HG03135 (cell line): ENCODE results near the gene LBHD1.
"Not testable (repeated sequence)": the region's sequence is repeated elsewhere in the genome, so short reads cannot be mapped to it uniquely, and the experiment has no call there.

Source experiments
- ATAC-seq: cut with Tn5 transposase; IDR thresholded peaks from one replicate; pipeline ENCODE4 v1.9.1; 2021; ENCODE audit warnings: mild to moderate bottlenecking, moderate library complexity; ENCODE audit not compliant: unreplicated experiment

LBHD1 gene

DNA sequence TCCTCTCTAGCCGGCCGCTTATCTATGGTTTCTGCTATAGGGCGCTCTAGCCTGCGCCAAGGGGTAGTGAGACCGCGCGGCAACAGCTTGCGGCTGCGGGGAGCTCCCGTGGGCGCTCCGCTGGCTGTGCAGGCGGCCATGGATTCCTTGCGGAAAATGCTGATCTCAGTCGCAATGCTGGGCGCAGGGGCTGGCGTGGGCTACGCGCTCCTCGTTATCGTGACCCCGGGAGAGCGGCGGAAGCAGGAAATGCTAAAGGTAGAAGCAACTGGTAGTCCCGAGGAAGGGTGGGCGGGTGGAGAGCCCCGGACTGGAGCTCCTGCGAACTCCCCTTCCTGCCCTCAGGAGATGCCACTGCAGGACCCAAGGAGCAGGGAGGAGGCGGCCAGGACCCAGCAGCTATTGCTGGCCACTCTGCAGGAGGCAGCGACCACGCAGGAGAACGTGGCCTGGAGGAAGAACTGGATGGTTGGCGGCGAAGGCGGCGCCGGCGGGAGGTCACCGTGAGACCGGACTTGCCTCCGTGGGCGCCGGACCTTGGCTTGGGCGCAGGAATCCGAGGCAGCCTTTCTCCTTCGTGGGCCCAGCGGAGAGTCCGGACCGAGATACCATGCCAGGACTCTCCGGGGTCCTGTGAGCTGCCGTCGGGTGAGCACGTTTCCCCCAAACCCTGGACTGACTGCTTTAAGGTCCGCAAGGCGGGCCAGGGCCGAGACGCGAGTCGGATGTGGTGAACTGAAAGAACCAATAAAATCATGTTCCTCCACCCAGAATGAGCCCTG lies at the start of gene LBHD1, which contains the start of gene UQCC3:
Gene LBHD1 (minus strand): TSS at position 660 of the 782 bp plus-strand sequence. CDS start 2,236 bp downstream, outside the sequence.
Gene UQCC3 (plus strand): TSS at position 66 of the 782 bp plus-strand sequence. CDS start 73 bp downstream, at position 139.
- ATAC-seq: peak; percentile 58

DNA sequence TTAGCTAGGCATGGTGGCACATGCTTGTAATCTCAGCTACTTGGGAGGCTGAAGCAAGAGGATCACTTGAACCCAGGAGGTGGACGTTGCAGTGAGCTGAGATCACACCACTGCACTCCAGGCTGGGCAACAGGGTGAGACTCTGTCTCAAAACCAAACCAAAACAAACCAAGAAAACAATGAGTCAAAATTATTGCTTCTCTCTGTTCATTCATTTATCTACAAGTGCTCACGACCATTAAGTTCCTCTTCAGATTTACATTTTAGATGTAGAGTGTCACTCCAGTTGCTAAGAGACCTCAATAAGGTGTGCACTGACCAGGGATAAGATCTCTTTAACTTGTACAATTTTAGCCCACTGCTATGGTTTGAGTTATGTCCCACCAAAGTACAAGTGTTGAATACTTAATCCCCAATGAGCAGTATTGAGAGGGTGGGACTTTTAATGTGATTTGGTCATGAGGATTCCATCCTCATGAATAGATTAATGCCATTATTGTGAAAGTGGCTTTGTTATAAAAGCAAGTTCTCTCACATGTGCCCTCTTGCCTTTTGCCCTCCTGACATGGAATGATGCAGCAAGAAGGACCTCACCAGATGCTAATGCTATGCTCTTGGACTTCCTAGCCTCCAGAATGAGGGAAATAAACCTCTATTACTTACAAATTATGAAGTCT lies 47.4 kb upstream of the LBHD1 start:
- no peak for ATAC-seq

DNA sequence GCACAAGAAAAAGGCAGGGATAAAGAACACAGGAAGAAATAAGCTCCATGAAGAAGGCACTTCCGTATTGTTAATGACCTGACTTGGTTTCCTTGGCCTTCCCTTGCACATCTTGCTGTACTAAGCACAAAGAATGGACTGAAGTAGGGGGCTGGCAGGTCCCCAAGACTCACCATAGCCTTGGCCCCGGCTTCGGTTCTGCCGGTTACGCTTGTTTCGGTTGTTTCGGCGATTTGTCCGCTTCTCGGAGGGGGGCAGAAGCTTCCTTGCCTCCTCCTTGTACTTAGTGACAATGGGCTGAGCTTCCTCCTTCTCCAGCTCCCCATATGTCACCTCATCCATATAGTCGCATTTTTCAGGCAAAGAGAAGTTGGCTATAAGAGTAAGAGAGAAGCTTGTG lies 44.7 kb upstream of the LBHD1 start:
- no peak for ATAC-seq

DNA sequence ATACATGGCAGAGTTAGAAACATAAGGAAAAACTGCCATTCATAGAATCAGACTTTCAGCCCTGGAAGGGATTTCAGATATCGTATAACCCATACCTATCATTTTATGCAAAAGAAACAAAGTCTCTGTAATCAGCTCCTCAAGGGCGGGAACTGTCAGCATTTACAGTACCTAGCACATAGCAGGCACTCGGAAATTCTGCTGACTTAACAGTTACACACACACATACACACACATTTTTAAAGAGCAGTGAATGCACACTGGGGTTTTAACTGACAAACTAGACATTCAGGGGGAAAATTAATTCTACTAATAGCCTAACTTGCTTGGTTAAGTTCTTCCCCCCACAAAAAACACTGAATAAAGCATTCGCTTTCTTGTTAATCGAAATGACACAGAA lies 44.1 kb upstream of the LBHD1 start:
- ATAC-seq: no peak

DNA sequence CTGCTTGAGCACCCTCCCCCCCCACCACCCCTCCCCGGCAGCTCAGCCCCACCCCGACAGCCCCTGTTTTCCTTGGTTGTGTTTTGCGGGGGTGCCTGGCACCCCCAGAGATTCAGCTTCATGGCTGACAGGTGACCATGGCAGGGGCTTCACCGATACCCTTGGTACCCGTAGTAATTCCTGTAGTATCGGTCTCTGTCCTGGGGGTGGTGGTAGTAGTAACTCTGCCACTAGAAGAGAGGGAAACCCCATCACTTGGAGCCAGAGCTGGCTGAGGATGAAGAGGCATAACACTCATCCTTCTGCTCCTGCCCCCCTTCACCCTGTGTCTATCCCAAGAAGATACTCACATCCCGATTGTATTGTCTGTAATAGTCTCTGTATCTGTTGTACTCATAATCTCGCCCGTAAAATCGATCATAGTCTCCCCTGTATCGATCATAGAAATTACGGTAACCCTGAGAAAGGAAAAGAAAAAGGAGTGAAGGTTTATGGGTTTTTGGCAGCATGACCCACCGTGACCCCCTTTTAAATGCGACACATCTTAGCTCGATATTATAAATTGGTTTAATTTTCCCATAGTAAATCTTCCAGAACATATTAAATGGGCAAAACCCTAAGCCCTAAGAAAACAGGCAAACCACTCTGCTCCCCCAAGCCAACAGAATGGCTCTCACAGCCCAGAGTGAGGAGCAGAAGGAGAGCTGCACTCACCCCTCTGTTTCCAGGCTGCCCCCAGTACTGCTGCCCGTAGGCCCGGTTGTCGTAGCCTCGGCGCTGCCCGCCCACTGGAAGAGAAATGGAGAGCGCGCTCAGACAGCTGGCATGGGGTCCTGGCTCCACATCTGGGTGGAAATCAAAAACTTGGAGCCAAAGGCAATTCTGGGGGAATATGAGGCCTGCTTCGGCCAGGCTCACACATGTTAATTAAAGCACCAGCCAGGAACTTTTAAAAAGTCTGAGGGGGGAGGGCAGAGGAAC lies 43.4 kb upstream of the LBHD1 start:
- no peak for ATAC-seq

DNA sequence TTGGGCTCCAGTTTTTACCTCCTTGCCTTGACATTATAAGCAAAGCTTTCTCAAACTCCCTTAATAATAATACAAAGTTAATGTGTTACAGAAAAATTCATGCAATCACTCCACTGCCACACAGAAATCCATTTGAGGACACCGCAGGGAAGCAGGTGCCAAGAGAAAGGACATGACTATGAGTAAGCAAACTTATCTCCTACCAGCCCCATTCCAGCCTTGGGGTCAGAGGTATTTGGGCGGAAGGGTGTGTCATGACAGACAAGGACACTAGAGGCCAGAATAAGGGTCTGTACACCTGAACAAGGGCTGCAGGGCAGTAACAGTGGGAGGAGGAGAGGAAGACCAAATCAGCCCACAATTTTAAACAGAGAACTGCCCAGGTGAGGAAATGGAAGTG lies 41.3 kb upstream of the LBHD1 start:
- ATAC-seq: no peak

DNA sequence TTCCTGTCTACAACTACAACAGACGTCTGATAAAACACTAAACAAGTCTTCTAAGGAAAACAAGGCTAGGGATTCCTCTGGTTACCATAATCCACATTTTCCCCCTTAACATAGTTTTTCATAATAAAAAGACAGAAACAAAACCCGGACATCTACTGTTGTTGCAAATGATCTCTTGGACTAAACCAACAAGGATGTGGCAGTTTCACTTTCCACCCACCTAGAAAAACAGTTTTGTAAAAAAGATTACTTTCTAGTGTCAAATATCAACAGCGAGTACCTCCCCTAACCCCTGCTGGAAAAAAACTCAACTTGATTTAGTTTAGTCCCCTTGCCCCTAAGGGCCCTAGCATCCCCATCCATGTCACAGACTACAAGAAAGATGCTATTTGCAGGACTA lies 40.8 kb upstream of the LBHD1 start:
- ATAC-seq: no peak

DNA sequence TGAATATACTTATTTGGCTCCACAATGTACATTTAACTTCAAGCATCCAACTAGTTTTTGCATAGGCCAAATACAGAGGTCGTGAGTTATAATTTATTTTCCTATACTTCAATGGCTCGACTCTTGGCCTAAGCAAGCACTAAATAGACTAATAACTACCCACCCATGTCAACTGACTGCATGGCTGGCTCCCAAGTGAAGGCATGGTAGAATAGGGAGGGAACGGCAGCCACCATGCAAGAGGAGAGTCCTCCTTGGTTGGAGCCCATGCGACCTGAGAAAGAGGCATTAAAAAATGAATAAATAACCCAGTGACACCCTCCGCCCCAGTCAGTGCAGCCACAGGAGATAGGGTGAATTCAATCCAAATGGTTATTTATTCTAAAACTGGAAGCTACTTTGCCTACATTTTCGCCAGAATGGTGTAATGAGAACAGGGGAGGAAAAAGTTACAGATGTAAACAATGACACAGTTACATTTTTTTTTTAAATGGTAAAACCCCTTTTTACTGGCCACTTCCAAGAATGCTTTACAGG lies 40.3 kb upstream of the LBHD1 start:
- no peak for ATAC-seq

DNA sequence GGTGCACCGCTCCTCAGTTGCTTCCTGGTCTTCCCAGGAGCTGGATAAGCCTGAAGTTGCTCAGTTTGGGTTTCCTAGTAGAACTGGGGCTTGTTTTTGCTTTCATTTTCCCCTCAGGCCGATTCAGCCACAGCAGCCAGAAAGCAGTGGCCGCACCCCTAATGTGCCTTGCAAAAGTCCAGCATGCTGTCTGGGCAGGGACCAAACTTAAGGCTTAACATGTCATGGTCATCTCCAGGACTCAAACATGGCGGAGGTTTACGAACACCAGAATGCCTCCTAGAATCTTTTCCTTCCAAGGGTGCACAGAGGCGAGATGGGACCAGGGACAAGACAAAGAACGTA lies 37.9 kb upstream of the LBHD1 start:
- peak; percentile 12 for ATAC-seq

DNA sequence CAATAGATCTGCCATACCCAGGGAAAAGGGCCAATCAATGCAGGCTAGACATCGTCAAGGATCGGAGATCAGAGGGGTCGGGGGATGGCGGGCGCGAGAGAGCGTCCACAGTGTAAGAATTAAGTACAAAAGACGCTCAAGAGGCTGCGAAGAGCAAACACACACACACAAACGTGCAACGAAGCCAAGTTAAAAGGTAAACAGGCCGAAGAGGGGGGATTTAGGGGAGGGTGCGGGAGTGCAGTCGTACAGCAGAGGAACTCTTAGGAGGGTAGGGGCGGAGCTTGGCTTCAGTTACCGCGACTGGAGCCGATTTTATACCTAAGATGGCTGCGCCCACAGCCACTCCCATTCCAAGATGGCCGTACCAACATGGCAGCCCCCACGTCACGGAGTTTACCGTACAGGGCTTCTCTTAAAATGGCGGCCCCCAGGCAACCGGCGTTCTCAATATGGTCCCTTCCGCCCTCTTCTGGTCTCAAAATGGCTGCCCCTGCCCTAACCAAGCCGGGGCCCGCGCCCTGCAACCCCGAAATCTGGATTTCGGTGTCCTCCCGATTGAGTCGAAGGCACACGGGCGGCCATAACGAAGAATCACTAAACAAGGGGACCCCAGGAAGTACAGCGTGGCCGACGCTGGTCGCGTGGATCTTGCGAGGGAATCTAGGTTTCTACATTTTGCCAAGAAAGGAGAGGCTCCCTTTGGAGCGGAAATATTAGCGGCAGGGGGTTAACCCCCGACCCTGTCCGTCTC lies 37.4 kb upstream of the LBHD1 start:
- peak; percentile 67 for ATAC-seq

DNA sequence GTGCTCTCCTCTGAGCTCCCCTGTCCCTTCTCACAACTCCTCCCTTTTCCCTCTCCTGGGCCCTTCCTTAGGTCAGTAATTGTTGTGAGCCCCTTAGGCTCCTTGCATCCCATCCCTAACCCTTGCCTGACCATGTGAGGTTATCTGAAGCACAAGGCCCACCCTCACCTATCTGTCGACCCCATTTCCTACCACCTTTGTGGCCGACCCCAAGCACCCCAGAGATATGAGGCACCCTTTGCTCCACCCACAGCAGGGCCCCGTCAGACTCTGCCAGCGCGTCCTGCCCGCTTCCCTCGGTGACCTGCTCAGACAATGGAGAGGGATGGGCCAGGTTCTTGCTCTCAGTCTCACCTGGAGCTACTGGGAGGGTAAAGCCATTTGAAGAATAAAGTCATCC lies 36.7 kb upstream of the LBHD1 start:
- no peak for ATAC-seq

DNA sequence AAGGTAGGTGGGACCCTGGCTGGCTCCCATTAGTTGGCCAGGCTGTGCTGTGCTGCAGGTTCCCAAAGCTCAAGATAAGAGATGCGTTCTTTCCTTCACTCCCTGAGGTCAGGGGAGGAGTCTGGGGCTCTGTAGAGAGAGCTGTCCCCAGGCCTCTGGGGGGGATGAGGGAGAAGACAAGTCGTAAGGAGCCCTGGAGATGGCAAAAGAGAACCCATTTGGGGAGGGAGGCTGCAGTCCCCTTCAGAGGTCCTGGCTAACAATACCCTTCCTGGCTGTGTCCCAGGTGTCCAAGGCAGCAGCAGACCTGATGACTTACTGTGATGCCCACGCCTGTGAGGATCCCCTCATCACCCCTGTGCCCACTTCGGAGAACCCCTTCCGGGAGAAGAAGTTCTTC lies 36.3 kb upstream of the LBHD1 start:
- ATAC-seq: no peak

DNA sequence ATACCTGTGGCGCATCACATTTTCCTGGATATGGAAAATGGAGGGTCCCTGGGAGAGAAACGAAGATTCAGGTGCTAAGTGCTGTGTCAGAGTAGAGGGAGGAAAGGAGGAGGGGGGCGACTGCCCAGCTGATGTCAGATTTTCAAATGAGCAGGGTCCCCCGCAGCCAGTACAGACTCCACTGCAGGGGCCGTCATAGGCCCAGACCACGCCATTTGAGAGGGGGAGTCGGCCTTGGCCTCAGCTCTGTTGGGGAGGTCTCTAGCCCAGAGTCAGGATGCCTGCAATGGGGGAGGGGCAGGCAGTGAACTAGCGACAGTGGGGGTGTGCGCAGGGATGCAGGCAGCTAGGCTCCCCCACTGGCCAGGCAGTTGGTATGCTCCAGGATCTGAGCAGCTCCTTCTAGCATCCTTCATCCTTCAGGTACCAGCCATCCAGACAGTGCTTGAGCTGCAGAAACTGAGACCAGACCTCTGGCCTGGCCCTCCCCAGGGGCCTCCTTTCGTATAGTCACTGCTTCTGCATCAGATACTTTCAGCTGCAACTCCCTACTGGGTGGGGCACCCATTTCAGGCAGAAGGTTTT lies 35.3 kb upstream of the LBHD1 start, which contains the start of the genes BSCL2 and GNG3:
Gene BSCL2 (minus strand): TSS at position 148 of the 585 bp plus-strand sequence. CDS start 229 bp downstream, outside the sequence.
Gene GNG3 (plus strand): TSS at position 400 of the 585 bp plus-strand sequence. CDS start 620 bp downstream, outside the sequence.
- ATAC-seq: no peak

DNA sequence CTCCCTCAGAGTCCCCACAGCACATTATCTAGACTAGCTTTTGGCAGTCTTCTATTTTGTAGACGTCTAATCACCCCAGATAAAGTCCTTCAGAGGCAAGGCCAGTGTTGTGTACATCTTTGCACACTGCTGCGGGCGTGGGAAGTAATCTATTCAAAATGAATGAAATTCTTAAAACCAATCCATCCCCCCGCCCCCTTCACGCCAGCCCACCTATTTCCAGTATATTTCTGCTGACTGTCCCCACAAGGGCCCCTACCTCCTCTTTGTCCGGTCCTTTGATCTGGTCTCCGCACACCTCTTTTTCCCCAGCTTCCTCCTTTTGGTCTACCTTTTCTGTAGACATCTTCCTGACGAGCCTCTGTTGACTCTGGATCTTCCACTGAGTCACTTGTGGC lies 34.8 kb upstream of the LBHD1 start:
- ATAC-seq: no peak

DNA sequence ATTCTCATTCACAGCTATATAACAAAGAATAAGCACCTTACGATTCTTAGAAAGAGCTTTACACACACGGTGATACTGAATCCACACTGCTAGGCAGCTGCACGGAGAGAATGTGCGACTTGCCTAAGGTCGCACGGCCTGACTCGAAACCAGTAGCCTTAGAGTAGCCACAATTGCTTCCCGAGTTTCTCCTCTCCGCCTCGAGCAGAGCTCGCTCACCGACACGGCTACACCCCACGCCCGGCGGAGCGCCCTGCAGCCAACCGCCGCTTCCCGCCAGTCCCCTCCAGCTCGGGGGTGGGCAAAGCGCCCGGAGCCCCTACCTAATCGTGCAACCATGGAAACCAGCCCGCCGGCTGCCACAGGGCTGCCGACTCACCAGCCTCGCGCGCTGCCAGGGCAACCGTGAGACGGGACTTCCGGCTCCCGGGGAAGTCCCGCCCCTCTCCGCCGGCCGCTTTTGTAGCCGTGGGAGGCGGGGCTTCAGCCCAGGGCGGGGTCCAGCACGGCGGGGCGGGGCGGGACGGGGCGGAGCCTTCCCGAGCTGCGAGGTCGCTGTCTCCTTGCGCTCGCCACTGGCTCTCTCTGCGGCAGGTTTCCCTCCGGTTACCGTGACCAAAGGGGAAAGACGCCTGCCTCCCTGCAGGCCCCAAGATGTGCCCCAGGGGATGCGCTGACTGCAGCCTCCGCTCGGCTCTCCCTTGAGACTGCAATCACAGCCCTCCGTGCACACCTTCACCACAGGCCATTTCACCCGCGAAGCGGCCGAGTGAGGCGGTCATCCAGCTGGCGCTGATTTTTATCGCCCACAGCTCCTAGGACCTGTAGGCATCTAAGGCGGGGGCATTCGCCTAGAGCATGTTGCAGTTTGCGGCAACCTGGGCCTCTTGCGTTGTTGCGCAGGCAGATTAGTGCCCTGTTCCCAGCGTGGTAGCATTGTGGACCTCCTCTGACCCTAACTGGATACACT lies 34.1 kb upstream of the LBHD1 start:
- peak; percentile 64 for ATAC-seq

DNA sequence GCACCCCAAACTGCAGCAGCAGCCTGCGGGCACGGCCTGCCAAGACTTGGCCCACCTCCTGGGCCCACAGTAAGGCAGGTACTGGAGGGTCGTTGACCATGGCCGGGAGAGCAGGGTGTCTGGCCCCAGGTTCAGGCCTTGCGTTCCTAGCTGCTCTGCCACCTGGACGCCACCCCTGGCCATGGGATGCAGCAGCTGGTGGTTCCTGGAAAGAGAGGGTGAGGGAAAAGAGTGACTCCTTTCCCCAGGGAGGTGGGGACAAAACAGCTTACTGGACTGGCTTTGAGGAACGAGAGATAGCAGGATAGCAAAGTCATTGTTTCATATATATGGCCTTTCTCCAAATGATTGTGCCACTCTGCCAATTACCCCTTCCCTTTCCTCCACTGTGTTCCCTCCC lies 33.3 kb upstream of the LBHD1 start:
- ATAC-seq: no peak

DNA sequence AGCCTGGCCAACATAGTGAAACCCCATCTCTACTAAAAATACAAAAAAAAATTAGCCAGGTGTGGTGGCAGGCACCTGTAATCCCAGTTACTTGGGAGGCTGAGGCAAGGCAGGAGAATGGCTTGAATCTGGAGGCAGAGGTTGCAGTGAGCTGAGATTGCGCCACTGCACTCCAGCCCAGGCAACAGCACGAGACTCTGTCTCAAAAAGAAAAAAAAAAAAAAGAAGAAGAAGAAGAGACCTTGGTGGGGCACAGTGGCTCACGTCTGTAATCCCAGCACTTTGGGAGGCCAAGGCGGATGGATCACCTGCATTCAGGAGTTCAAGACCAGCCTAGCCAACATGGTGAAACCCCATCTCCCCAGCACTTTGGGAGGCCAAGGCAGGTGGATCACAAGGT lies 31.9 kb upstream of the LBHD1 start:
- not testable (repeated sequence) for ATAC-seq

DNA sequence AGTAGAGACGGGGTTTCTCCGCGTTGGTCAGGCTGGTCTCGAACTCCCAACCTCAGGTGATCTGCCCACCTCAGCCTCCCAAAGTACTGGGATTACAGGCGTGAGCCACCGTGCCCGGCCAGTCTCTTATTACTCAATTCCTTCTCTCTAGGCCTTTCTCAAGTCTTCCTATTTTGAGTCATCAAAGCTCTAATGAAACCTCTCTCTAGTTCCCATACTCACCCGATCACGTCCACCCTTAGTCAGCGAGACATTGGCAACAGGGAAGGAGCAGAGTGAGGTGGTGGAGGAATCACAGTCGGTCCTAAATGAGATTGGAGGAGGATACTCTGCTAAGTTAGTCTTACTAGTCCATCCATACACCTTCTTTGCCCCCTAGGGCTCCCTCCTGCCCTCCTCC lies 30.2 kb upstream of the LBHD1 start:
- ATAC-seq: no peak
